HFFc6 (cell line): ENCODE measurements around the gene ITGAE. TPM values are rescaled to one million over a fixed set of nuclear protein-coding genes. Genes with fewer than 3 reads are reported as not detected.

Experiments
- DNase-seq: peaks from one replicate; pipeline ENCODE4 v3.0.0-alpha.2; 2018
- H3K27ac Mint-ChIP-seq: 2 replicates; pipeline ENCODE4 v1.8.0; 2020; ENCODE audit warnings: mild to moderate bottlenecking, mixed read lengths
- H3K27me3 Mint-ChIP-seq: 2 replicates; pipeline ENCODE4 v1.8.0; 2021; ENCODE audit warnings: mild to moderate bottlenecking, moderate library complexity, mixed read lengths; ENCODE audit not compliant: insufficient read depth
- H3K36me3 Mint-ChIP-seq: 2 replicates; pipeline ENCODE4 v1.8.0; 2021; ENCODE audit warnings: low read depth, mixed read lengths
- H3K4me1 Mint-ChIP-seq: 2 replicates; pipeline ENCODE4 v1.8.0; 2020; ENCODE audit warnings: low read depth, mixed read lengths
- H3K4me3 Mint-ChIP-seq: 2 replicates; pipeline ENCODE4 v1.8.0; 2020; ENCODE audit warnings: mild to moderate bottlenecking, moderate library complexity, mixed read lengths
- H3K9me3 Mint-ChIP-seq: 2 replicates; pipeline ENCODE4 v1.8.0; 2020; ENCODE audit warnings: mild to moderate bottlenecking, mixed read lengths
- total RNA-seq, 6 experiments: library from RNA; stranded (reverse); fragmentation: NEBNext Ultra II Directional; extraction: Animal tissue kit (Norgen Biotek cat#: 25700); gene quantifications; 2 replicates in 1 of 6; 3 replicates in 5 of 6; pipeline ENCODE4 v1.2.3, GENCODE V29; 2021
- TF ChIP-seq, protein P1 (sequence below): fragments of 200-600 bp; sonication (generic); IDR thresholded peaks from 2 replicates; pipeline ENCODE4 v1.5.0; 2021; ENCODE audit warnings: antibody characterized with exemption, mild to moderate bottlenecking

The ITGAE gene
- total RNA-seq, 6 experiments from 2014 or later = 28.2 to 35.0 (median 30.8) TPM

GRCh38 chr17:3693829-3694231 lies 107.2 kb downstream of the ITGAE start:
- peaks cover 5% of the 10 kb centered on the region for H3K27me3 Mint-ChIP-seq
- H3K4me1 Mint-ChIP-seq = peaks cover 6% of the 10 kb centered on the region; the same call in 1 of the 2 replicates
- no peak overlapping the region for H3K4me3 Mint-ChIP-seq
- H3K9me3 Mint-ChIP-seq = peaks cover 12% of the 10 kb centered on the region
- peaks cover 5% of the 10 kb centered on the region; the same call in 1 of the 2 replicates for H3K36me3 Mint-ChIP-seq
- H3K27ac Mint-ChIP-seq = no peak overlapping the region
- TF ChIP-seq, protein P1, sequence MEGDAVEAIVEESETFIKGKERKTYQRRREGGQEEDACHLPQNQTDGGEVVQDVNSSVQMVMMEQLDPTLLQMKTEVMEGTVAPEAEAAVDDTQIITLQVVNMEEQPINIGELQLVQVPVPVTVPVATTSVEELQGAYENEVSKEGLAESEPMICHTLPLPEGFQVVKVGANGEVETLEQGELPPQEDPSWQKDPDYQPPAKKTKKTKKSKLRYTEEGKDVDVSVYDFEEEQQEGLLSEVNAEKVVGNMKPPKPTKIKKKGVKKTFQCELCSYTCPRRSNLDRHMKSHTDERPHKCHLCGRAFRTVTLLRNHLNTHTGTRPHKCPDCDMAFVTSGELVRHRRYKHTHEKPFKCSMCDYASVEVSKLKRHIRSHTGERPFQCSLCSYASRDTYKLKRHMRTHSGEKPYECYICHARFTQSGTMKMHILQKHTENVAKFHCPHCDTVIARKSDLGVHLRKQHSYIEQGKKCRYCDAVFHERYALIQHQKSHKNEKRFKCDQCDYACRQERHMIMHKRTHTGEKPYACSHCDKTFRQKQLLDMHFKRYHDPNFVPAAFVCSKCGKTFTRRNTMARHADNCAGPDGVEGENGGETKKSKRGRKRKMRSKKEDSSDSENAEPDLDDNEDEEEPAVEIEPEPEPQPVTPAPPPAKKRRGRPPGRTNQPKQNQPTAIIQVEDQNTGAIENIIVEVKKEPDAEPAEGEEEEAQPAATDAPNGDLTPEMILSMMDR = no peak
- DNase-seq = no peak

DNA sequence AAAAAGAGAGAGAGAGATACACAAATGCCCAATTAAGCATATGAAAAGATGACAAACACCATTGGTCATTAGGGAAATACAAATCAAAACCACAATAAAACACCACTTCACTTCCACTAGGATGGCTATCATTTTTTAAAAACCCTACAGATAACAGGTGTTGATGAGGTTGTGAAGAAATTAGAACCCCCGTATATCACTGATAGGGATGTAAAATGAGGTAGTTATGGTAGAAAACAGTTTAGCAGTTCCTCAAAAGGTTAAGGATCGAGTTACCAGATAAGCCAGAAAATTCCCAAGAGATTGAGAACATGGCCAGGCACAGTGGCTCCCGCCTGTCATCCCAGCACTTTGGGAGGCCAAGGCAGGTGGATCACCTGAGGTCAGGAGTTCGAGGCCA lies 107.8 kb downstream of the ITGAE start:
- no peak for DNase-seq
- Mint-ChIP-seq H3K4me3 (no peak overlapping the region), H3K36me3 (peaks cover 5% of the 10 kb centered on the region; the same call in 1 of the 2 replicates), H3K4me1 (peaks cover 6% of the 10 kb centered on the region; the same call in 1 of the 2 replicates), H3K27ac (no peak overlapping the region), H3K9me3 (peaks cover 8% of the 10 kb centered on the region), H3K27me3 (peaks cover 5% of the 10 kb centered on the region)
- TF ChIP-seq, protein P1 = no peak

- Mint-ChIP-seq H3K4me1 (peaks cover 6% of the 10 kb centered on the region; the same call in 1 of the 2 replicates), H3K4me3 (no peak overlapping the region), H3K36me3 (no peaks in the 10 kb centered on the region), H3K9me3 (peaks cover under 1% of the 10 kb centered on the region; the same call in 1 of the 2 replicates), H3K27me3 (peaks cover 2% of the 10 kb centered on the region), H3K27ac (no peak overlapping the region)
- TF ChIP-seq, protein P1 = peak; percentile 41
- DNase-seq = no peak
Observed at GRCh38 chr17:3692346-3692745, 108.6 kb downstream of the ITGAE start.

DNA sequence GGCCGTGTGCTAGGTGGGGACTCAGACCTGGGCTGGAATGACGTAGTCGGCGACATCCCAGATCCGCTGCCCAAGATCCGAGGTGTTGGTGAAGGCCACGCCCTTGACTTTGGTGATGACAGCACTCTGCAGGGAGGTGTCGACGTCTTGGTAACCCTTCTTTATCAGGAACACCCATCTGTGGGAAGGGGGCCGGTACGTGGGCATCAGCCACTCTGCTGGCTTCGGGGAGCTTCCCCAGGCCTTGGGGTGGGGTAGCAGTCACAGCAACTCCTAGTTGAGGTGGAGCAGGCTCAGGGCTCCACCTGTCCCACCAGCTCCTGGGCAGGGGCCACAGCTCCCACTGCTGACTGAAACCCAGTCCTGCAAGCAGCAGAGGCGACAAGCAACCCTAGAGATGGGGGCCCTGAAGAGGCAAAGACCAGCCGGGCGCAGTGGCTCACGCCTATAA lies 109.3 kb downstream of the ITGAE start:
- Mint-ChIP-seq H3K4me1 (peaks cover 6% of the 10 kb centered on the region; the same call in 1 of the 2 replicates), H3K9me3 (no peaks in the 10 kb centered on the region), H3K36me3 (no peaks in the 10 kb centered on the region), H3K27me3 (peaks cover 2% of the 10 kb centered on the region), H3K4me3 (no peak overlapping the region), H3K27ac (no peak overlapping the region)
- no peak for DNase-seq
- TF ChIP-seq, protein P1 = no peak; the same call in 1 of the 2 replicates

DNA sequence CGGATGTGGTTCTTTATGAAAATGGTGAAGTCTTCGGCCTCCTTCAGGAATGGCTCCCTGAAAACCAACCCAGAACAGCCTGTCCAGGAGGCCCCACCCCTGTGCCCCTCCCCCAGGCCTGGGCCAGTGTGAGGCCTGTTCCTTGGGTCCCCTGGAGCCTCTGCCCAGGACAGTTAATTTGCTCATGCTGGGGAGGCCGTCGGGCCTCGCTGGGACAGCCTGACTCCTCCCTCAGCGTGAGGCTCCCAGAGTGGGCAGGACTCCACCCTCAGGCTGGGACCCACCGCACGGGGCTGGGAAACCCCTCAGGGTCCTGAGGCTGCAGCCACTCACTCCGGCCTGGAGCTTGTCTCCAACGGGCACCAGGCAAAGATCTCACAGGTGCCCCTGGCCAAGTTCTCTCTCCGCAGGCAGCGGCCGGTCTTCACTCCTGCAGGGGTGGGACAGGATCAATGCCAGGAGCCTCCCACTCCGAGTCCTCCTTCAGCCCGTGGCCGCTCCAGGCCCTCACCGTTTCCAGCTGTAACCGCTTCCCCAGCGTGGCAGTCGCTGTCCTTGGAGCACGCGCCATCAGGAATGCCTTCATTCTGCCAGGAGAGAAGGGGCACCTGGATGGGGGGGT lies 110.8 kb downstream of the ITGAE start:
- H3K9me3 Mint-ChIP-seq = no peaks in the 10 kb centered on the region
- H3K4me1 Mint-ChIP-seq = peaks cover 6% of the 10 kb centered on the region; the same call in 1 of the 2 replicates
- TF ChIP-seq, protein P1 = no peak
- no peak overlapping the region for H3K27ac Mint-ChIP-seq
- H3K36me3 Mint-ChIP-seq = no peaks in the 10 kb centered on the region
- no peak for DNase-seq
- no peak overlapping the region for H3K4me3 Mint-ChIP-seq
- H3K27me3 Mint-ChIP-seq = no peaks in the 10 kb centered on the region; the same call in 1 of the 2 replicates
